Type B pancreatic cell (in vitro differentiated cells): Measurements from ENCODE around the gene UMAD1. TPM values are rescaled to one million over a fixed set of nuclear protein-coding genes. Genes with fewer than 3 reads are reported as not detected.

ENCODE experiments used
- DNase-seq: peaks from one replicate; pipeline ENCODE4 v3.0.0; 2021; ENCODE audit warnings: mixed read lengths; ENCODE audit not compliant: unreplicated experiment; ENCODE audit errors: extremely low spot score
- H3K27ac Mint-ChIP-seq: 2 replicates; pipeline ENCODE4 v1.8.0; 2021; ENCODE audit warnings: mild to moderate bottlenecking, mixed read lengths
- H3K27me3 Mint-ChIP-seq: 2 replicates; pipeline ENCODE4 v1.8.0; 2021; ENCODE audit warnings: mixed read lengths
- H3K36me3 Mint-ChIP-seq: 2 replicates; pipeline ENCODE4 v1.8.0; 2021; ENCODE audit warnings: mixed read lengths
- H3K4me1 Mint-ChIP-seq: one replicate; pipeline ENCODE4 v1.8.0; 2021; ENCODE audit warnings: mixed read lengths; ENCODE audit not compliant: unreplicated experiment
- H3K4me3 Mint-ChIP-seq: 2 replicates; pipeline ENCODE4 v1.8.0; 2021; ENCODE audit warnings: mild to moderate bottlenecking, mixed read lengths
- H3K9me3 Mint-ChIP-seq: 2 replicates; pipeline ENCODE4 v1.8.0; 2021; ENCODE audit warnings: mixed read lengths
- CTCF ChIP-seq: fragments of 200-600 bp; sonication (generic); conservative IDR thresholded peaks from 2 replicates; pipeline ENCODE4 v1.5.0; 2021; ENCODE audit warnings: antibody characterized with exemption, mild to moderate bottlenecking
- total RNA-seq: library from RNA; stranded (reverse); gene quantifications from 2 replicates; pipeline ENCODE4 v1.2.1, GENCODE V29; 2021; ENCODE audit warnings: low replicate concordance

Gene UMAD1
- total RNA-seq, 1 donor from 2014 or later, result 9.0 TPM

GRCh38 chr7:7756577-7756976 lies 116.0 kb downstream of the UMAD1 start:
- no peak overlapping the region for H3K4me3 Mint-ChIP-seq

GRCh38 chr7:7757576-7757975 lies 117.0 kb downstream of the UMAD1 start:
- TF ChIP-seq CTCF, result no peak
- no peak overlapping the region for H3K4me3 Mint-ChIP-seq
- no peak overlapping the region for H3K27ac Mint-ChIP-seq
- peaks cover 6% of the 10 kb centered on the region for H3K4me1 Mint-ChIP-seq
- H3K36me3 Mint-ChIP-seq, result peaks cover 3% of the 10 kb centered on the region
- no peak for DNase-seq
- peaks cover 4% of the 10 kb centered on the region for H3K9me3 Mint-ChIP-seq
- no peaks in the 10 kb centered on the region for H3K27me3 Mint-ChIP-seq

More at GRCh38 chr7:7756577-7756976, 116.0 kb downstream of the UMAD1 start:
- no peak for DNase-seq
- Mint-ChIP-seq H3K27me3 (no peaks in the 10 kb centered on the region), H3K36me3 (peaks cover 3% of the 10 kb centered on the region), H3K27ac (no peak overlapping the region), H3K9me3 (peaks cover 4% of the 10 kb centered on the region), H3K4me1 (peaks cover 6% of the 10 kb centered on the region)
- TF ChIP-seq CTCF, result no peak

- H3K4me3 Mint-ChIP-seq, result no peak overlapping the region
- no peaks in the 10 kb centered on the region for H3K27me3 Mint-ChIP-seq
- H3K36me3 Mint-ChIP-seq, result no peaks in the 10 kb centered on the region
- no peak for DNase-seq
- peaks cover 13% of the 10 kb centered on the region for H3K4me1 Mint-ChIP-seq
- H3K9me3 Mint-ChIP-seq, result peaks cover 4% of the 10 kb centered on the region
- H3K27ac Mint-ChIP-seq, result peak overlapping the region; percentile 66
- TF ChIP-seq CTCF, result peak; percentile 47
Observed at GRCh38 chr7:7761340-7761973, 120.9 kb downstream of the UMAD1 start.

- Mint-ChIP-seq H3K36me3 (no peaks in the 10 kb centered on the region), H3K27ac (peak overlapping the region; percentile 66), H3K4me3 (peak overlapping the region; percentile 75), H3K4me1 (peaks cover 9% of the 10 kb centered on the region), H3K9me3 (peaks cover 4% of the 10 kb centered on the region), H3K27me3 (no peaks in the 10 kb centered on the region)
- no peak for DNase-seq
- TF ChIP-seq CTCF, result no peak
Observed at GRCh38 chr7:7761974-7762779, 121.6 kb downstream of the UMAD1 start.

GRCh38 chr7:7764520-7765396 lies 124.2 kb downstream of the UMAD1 start:
- H3K27ac Mint-ChIP-seq, result no peak overlapping the region
- no peaks in the 10 kb centered on the region for H3K9me3 Mint-ChIP-seq
- peaks cover 14% of the 10 kb centered on the region for H3K4me1 Mint-ChIP-seq
- no peaks in the 10 kb centered on the region for H3K36me3 Mint-ChIP-seq
- no peak for TF ChIP-seq CTCF
- no peak overlapping the region for H3K4me3 Mint-ChIP-seq
- DNase-seq, result no peak
- no peaks in the 10 kb centered on the region for H3K27me3 Mint-ChIP-seq
